ENCODE results near the gene AOC3. TPM values are rescaled to one million over a fixed set of nuclear protein-coding genes. Genes with fewer than 3 reads are reported as not detected.

AOC3 gene
- polyA plus RNA-seq, 1 donor (not counting 4 experiments of a cell fraction or from before 2014, with no cell fraction given): 0.22 TPM

GRCh38 chr17:42841975-42842685, 8.9 kb upstream of the AOC3 start:
- H3K4me2 ChIP-seq (ENCODE audit: control insufficient read depth, extremely low read depth, insufficient read depth, low read depth, low read length): no peak overlapping the region
- no peak for FAIRE-seq
- dilution Hi-C loops (cut with MboI; ENCODE audit: extremely low pct_ligation_motif_present, low sequenced_read_pairs): loop anchor here (25.0 kb wide), 1 partner anchor 95 kb away; no protein-coding TSS in a partner anchor
- H3K4me3 ChIP-seq (ENCODE audit: control insufficient read depth in 2 of 3, extremely low read depth in 1 of 3, insufficient read depth in 2 of 3, low read depth in 1 of 3, low read length in 3 of 3): no peak overlapping the region
- no peaks in the 10 kb centered on the region for H3K4me1 ChIP-seq (ENCODE audit: control insufficient read depth, extremely low read depth, insufficient read depth, low read length)
- H3K79me2 ChIP-seq (ENCODE audit: control insufficient read depth, insufficient read depth, low read length): peaks cover 5% of the 10 kb centered on the region
- H4K20me1 ChIP-seq (ENCODE audit: control insufficient read depth, extremely low read depth, insufficient read depth, low read length): peaks cover 3% of the 10 kb centered on the region
- H3K9me1 ChIP-seq (ENCODE audit: control insufficient read depth, extremely low read depth, insufficient read depth, low read length): no peaks in the 10 kb centered on the region
- DNase-seq (ENCODE audit: low read depth, low spot score): no peak
- no peak overlapping the region for H3K9ac ChIP-seq (ENCODE audit: control insufficient read depth, extremely low read depth, insufficient read depth, low read length)
- peaks cover 49 to 51% of the 10 kb centered on the region in 2 experiments for H3K36me3 ChIP-seq (ENCODE audit: control insufficient read depth in 2 of 2, extremely low read depth in 1 of 2, insufficient read depth in 2 of 2, low read length in 2 of 2)
- H3K27me3 ChIP-seq (ENCODE audit: control insufficient read depth, extremely low read depth, insufficient read depth, low read length): no peaks in the 10 kb centered on the region
- H2AFZ ChIP-seq (ENCODE audit: control insufficient read depth, low read length): no peak overlapping the region
- H3K27ac ChIP-seq (ENCODE audit: control insufficient read depth, insufficient read depth, low read length): no peak overlapping the region
- TF ChIP-seq CTCF (optimal IDR thresholded peaks at IDR 0.05 in 1 of 3, IDR thresholded peaks at IDR 0.05 in 1 of 3, conservative IDR thresholded peaks at IDR 0.05 in 1 of 3; ENCODE audit: extremely low read depth in 1 of 3, insufficient read depth in 2 of 3, low read length in 3 of 3) (no peak), EZH2 (IDR thresholded peaks at IDR 0.05; ENCODE audit: low read length) (no peak)
- no peaks in the 10 kb centered on the region for H3K9me3 ChIP-seq (ENCODE audit: control insufficient read depth, low read depth, low read length)

GRCh38 chr17:42843358-42843934, 7.6 kb upstream of the AOC3 start:
- TF ChIP-seq CTCF (optimal IDR thresholded peaks at IDR 0.05 in 1 of 3, IDR thresholded peaks at IDR 0.05 in 1 of 3, conservative IDR thresholded peaks at IDR 0.05 in 1 of 3; ENCODE audit: extremely low read depth in 1 of 3, insufficient read depth in 2 of 3, low read length in 3 of 3) (peak; percentile 88 to 99 (median 92)), EZH2 (IDR thresholded peaks at IDR 0.05; ENCODE audit: low read length) (no peak)
- no peaks in the 10 kb centered on the region for H3K79me2 ChIP-seq (ENCODE audit: control insufficient read depth, insufficient read depth, low read length)
- H3K4me3 ChIP-seq (ENCODE audit: control insufficient read depth in 2 of 3, extremely low read depth in 1 of 3, insufficient read depth in 2 of 3, low read depth in 1 of 3, low read length in 3 of 3): no peak overlapping the region
- no peak overlapping the region for H3K4me2 ChIP-seq (ENCODE audit: control insufficient read depth, extremely low read depth, insufficient read depth, low read depth, low read length)
- FAIRE-seq (no peak), DNase-seq (ENCODE audit: low read depth, low spot score) (no peak)
- H3K36me3 ChIP-seq (ENCODE audit: control insufficient read depth in 2 of 2, extremely low read depth in 1 of 2, insufficient read depth in 2 of 2, low read length in 2 of 2): peaks cover 43 to 46% of the 10 kb centered on the region in 2 experiments
- H3K27me3 ChIP-seq (ENCODE audit: control insufficient read depth, extremely low read depth, insufficient read depth, low read length): no peaks in the 10 kb centered on the region
- H3K9ac ChIP-seq (ENCODE audit: control insufficient read depth, extremely low read depth, insufficient read depth, low read length): no peak overlapping the region
- dilution Hi-C loops (cut with MboI; ENCODE audit: extremely low pct_ligation_motif_present, low sequenced_read_pairs): loop anchor here (25.0 kb wide), 1 partner anchor 94 kb away; no protein-coding TSS in a partner anchor
- H4K20me1 ChIP-seq (ENCODE audit: control insufficient read depth, extremely low read depth, insufficient read depth, low read length): peaks cover 3% of the 10 kb centered on the region
- H3K9me1 ChIP-seq (ENCODE audit: control insufficient read depth, extremely low read depth, insufficient read depth, low read length): no peaks in the 10 kb centered on the region
- H3K9me3 ChIP-seq (ENCODE audit: control insufficient read depth, low read depth, low read length): no peaks in the 10 kb centered on the region
- H3K27ac ChIP-seq (ENCODE audit: control insufficient read depth, insufficient read depth, low read length): no peak overlapping the region
- no peak overlapping the region for H2AFZ ChIP-seq (ENCODE audit: control insufficient read depth, low read length)
- H3K4me1 ChIP-seq (ENCODE audit: control insufficient read depth, extremely low read depth, insufficient read depth, low read length): no peaks in the 10 kb centered on the region

Measured in keratinocyte (primary cell).